Endodermal cell (in vitro differentiated cells): ENCODE measurements around the gene LILRA1. TPM values are rescaled to one million over a fixed set of nuclear protein-coding genes. Genes with fewer than 3 reads are reported as not detected.

Experiments
- DNase-seq: peaks from one replicate; pipeline ENCODE4 v3.0.0-alpha.2; 2017
- H3K27ac ChIP-seq: 2 replicates; pipeline ENCODE4 v1.5.1; 2013; ENCODE audit warnings: mild to moderate bottlenecking, low read depth, low read length, moderate library complexity
- H3K27me3 ChIP-seq: 2 replicates; pipeline ENCODE4 v1.6.1; 2013; ENCODE audit warnings: mild to moderate bottlenecking, low read length, moderate library complexity; ENCODE audit not compliant: insufficient read depth, control insufficient read depth, poor library complexity, severe bottlenecking
- H3K36me3 ChIP-seq: 2 replicates; pipeline ENCODE4 v1.7.0; 2013; ENCODE audit warnings: mild to moderate bottlenecking, low read length, moderate library complexity; ENCODE audit not compliant: control insufficient read depth, insufficient read depth
- H3K4me1 ChIP-seq: one replicate; pipeline ENCODE4 v1.7.0; 2013; ENCODE audit warnings: low read length; ENCODE audit not compliant: control insufficient read depth, insufficient read depth
- H3K4me3 ChIP-seq: 2 replicates; pipeline ENCODE4 v1.5.1; 2013; ENCODE audit warnings: mild to moderate bottlenecking, low read length, moderate library complexity
- H3K9ac ChIP-seq: 2 replicates; pipeline ENCODE4 v1.6.1; 2013; ENCODE audit warnings: mild to moderate bottlenecking, low read length, moderate library complexity; ENCODE audit not compliant: poor library complexity, severe bottlenecking; ENCODE audit errors: extremely low read depth
- H3K9me3 ChIP-seq: 2 replicates; pipeline ENCODE4 v1.6.1; 2013; ENCODE audit warnings: mild to moderate bottlenecking, low read length, moderate library complexity; ENCODE audit not compliant: control insufficient read depth
- H3K27ac Mint-ChIP-seq: 2 replicates; pipeline ENCODE4 v1.8.0; 2020; ENCODE audit warnings: mixed read lengths
- H3K27me3 Mint-ChIP-seq: 2 replicates; pipeline ENCODE4 v1.8.0; 2021; ENCODE audit warnings: mild to moderate bottlenecking, mixed read lengths; ENCODE audit not compliant: insufficient read depth
- H3K36me3 Mint-ChIP-seq: 2 replicates; pipeline ENCODE4 v1.8.0; 2020; ENCODE audit warnings: low read depth, mixed read lengths
- H3K4me1 Mint-ChIP-seq: 2 replicates; pipeline ENCODE4 v1.8.0; 2020; ENCODE audit warnings: mixed read lengths
- H3K4me3 Mint-ChIP-seq: 2 replicates; pipeline ENCODE4 v1.8.0; 2020; ENCODE audit warnings: mild to moderate bottlenecking, moderate library complexity, mixed read lengths
- H3K9me3 Mint-ChIP-seq: 2 replicates; pipeline ENCODE4 v1.8.0; 2020; ENCODE audit warnings: mild to moderate bottlenecking, mixed read lengths
- CTCF ChIP-seq: fragments of 200-600 bp; sonication (generic); conservative IDR thresholded peaks from 2 replicates; pipeline ENCODE4 v1.5.0; 2021; ENCODE audit warnings: antibody characterized with exemption, mild to moderate bottlenecking
- WGBS, 2 experiments: methylation state at CpG; one replicate each; pipeline versions ENCODE4 v1.1.5 to v1.1.7; 2013; ENCODE audit warnings: missing lambda C conversion rate in 2 of 2, mixed read lengths in 1 of 2; ENCODE audit not compliant: insufficient coverage in 1 of 2, insufficient read length in 1 of 2; 5-methylcytosine and 5-hydroxymethylcytosine counted together
- total RNA-seq, 2 donors: library from RNA; stranded (reverse); fragmentation: NEBNext Ultra II Directional in 1 of 2; extraction: Animal tissue kit (Norgen Biotek cat#: 25700) in 1 of 2; gene quantifications; 2 replicates in 1 of 2; 3 replicates in 1 of 2; pipeline ENCODE4 v1.2.1, GENCODE V29; 2021

Gene LILRA1
- total RNA-seq, 2 donors from 2014 or later, result not detected

- Histone ChIP-seq H3K36me3 (no peaks in the 10 kb centered on the region), H3K27ac (no peak overlapping the region), H3K4me1 (no peaks in the 10 kb centered on the region), H3K9me3 (peaks cover 54% of the 10 kb centered on the region), H3K4me3 (peak overlapping the region; percentile 41), H3K27me3 (no peaks in the 10 kb centered on the region), H3K9ac (no peak overlapping the region)
- WGBS, 2 experiments, result 81 to 83% methylated on average over 18 to 22 of the region's 22 CpGs
- H3K9me3 Mint-ChIP-seq, result peaks cover 90% of the 10 kb centered on the region
- H3K27me3 Mint-ChIP-seq, result no peaks in the 10 kb centered on the region
- peaks cover 2% of the 10 kb centered on the region for H3K36me3 Mint-ChIP-seq
- TF ChIP-seq CTCF, result no peak
- no peaks in the 10 kb centered on the region for H3K4me1 Mint-ChIP-seq
- DNase-seq, result no peak
- H3K4me3 Mint-ChIP-seq, result no peak overlapping the region
- H3K27ac Mint-ChIP-seq, result no peak overlapping the region
Measured at GRCh38 chr19:54551950-54552912, 41.2 kb upstream of the LILRA1 start.

GRCh38 chr19:54552913-54553310 lies 40.5 kb upstream of the LILRA1 start:
- H3K4me3 ChIP-seq, result peak overlapping the region; percentile 41
- Mint-ChIP-seq H3K36me3 (peaks cover 2% of the 10 kb centered on the region), H3K9me3 (peaks cover 90% of the 10 kb centered on the region), H3K27me3 (no peaks in the 10 kb centered on the region), H3K4me3 (no peak overlapping the region), H3K4me1 (no peaks in the 10 kb centered on the region), H3K27ac (no peak overlapping the region)
- no peak for DNase-seq
- 73 to 78% methylated on average over 7 to 15 of the region's 15 CpGs for WGBS, 2 experiments
- H3K9ac ChIP-seq, result no peak overlapping the region
- no peaks in the 10 kb centered on the region for H3K36me3 ChIP-seq
- H3K27ac ChIP-seq, result no peak overlapping the region
- H3K9me3 ChIP-seq, result peaks cover 54% of the 10 kb centered on the region
- no peaks in the 10 kb centered on the region for H3K27me3 ChIP-seq
- no peak for TF ChIP-seq CTCF
- no peaks in the 10 kb centered on the region for H3K4me1 ChIP-seq

- 75 to 78% methylated on average over 8 to 10 of the region's 10 CpGs for WGBS, 2 experiments
- no peak for TF ChIP-seq CTCF
Measured at GRCh38 chr19:54554006-54554405, 39.4 kb upstream of the LILRA1 start.

More at GRCh38 chr19:54554006-54554405, 39.4 kb upstream of the LILRA1 start:
- no peaks in the 10 kb centered on the region for H3K4me1 ChIP-seq
- no peak overlapping the region for H3K9ac ChIP-seq
- Mint-ChIP-seq H3K27me3 (no peaks in the 10 kb centered on the region), H3K4me1 (no peaks in the 10 kb centered on the region), H3K36me3 (peaks cover 2% of the 10 kb centered on the region), H3K4me3 (no peak overlapping the region), H3K9me3 (peaks cover 90% of the 10 kb centered on the region), H3K27ac (no peak overlapping the region)
- DNase-seq, result no peak
- no peaks in the 10 kb centered on the region for H3K27me3 ChIP-seq
- H3K27ac ChIP-seq, result no peak overlapping the region
- H3K4me3 ChIP-seq, result no peak overlapping the region
- peaks cover 60% of the 10 kb centered on the region for H3K9me3 ChIP-seq
- no peaks in the 10 kb centered on the region for H3K36me3 ChIP-seq
